ENCODE data around the gene HABP2.

GRCh38 chr10:113572520-113573290, 19.9 kb downstream of the HABP2 start:
- no peak for TF ChIP-seq POLR2A (IDR thresholded peaks at IDR 0.05; ENCODE audit: low read depth, low read length)
- TF ChIP-seq CTCF (conservative IDR thresholded peaks at IDR 0.05; ENCODE audit: low read depth, low read length) = no peak
- no peak for TF ChIP-seq MXI1 (IDR thresholded peaks at IDR 0.05; ENCODE audit: borderline replicate concordance, low read depth, low read length)
- TF ChIP-seq RCOR1 (IDR thresholded peaks at IDR 0.05; ENCODE audit: insufficient replicate concordance, low read length) = no peak
- TF ChIP-seq RAD21 (IDR thresholded peaks at IDR 0.05; ENCODE audit: low read length) = no peak
- TF ChIP-seq SMC3 (IDR thresholded peaks at IDR 0.05; ENCODE audit: low read depth, low read length) = no peak
- no peak for TF ChIP-seq CHD1 (IDR thresholded peaks at IDR 0.05; ENCODE audit: low read depth, low read length)
- TF ChIP-seq RFX5 (IDR thresholded peaks at IDR 0.05; ENCODE audit: low read depth, low read length) = no peak
- no peak for TF ChIP-seq NFE2L2 (IDR thresholded peaks at IDR 0.05; ENCODE audit: low read depth, low read length)
- TF ChIP-seq USF2 (IDR thresholded peaks at IDR 0.05; ENCODE audit: low read depth, low read length) = no peak
- no peak for TF ChIP-seq ELK1 (IDR thresholded peaks at IDR 0.05; ENCODE audit: borderline replicate concordance, low read depth, low read length)
- TF ChIP-seq MAZ (IDR thresholded peaks at IDR 0.05; ENCODE audit: borderline replicate concordance, low read depth, low read length) = no peak
- TF ChIP-seq CEBPB (IDR thresholded peaks at IDR 0.05; ENCODE audit: low read depth, low read length) = no peak

Data from IMR-90 (cell line).